Liver (tissue), 3 donors: Measurements from ENCODE around the gene LUZP4.

Experiments
- ATF3 ChIP-seq: IDR thresholded peaks from 2 replicates; pipeline ENCODE4 v1.6.1; 2016; ENCODE audit warnings: antibody characterized with exemption
- CTCF ChIP-seq: fragments of 150-350 bp; IDR thresholded peaks from 2 replicates; pipeline ENCODE4 v1.5.1; 2017; ENCODE audit warnings: improper control_type of control experiment, low read depth, low read length; ENCODE audit not compliant: missing input control
- EGR1 ChIP-seq, 2 donors: IDR thresholded peaks; 2 replicates each; pipeline ENCODE4 v1.6.1; 2016 to 2018; ENCODE audit warnings: antibody characterized with exemption in 2 of 2, low read depth in 2 of 2
- FOXA1 ChIP-seq: IDR thresholded peaks from 2 replicates; pipeline ENCODE4 v1.6.1; 2016; ENCODE audit warnings: antibody characterized with exemption
- GABPA ChIP-seq, 2 donors: IDR thresholded peaks in 1 of 2; conservative IDR thresholded peaks in 1 of 2; 2 replicates each; pipeline ENCODE4 v1.6.1; 2016; ENCODE audit warnings: antibody characterized with exemption in 2 of 2, mild to moderate bottlenecking in 1 of 2, moderate library complexity in 1 of 2
- JUND ChIP-seq, 2 donors: IDR thresholded peaks; 2 replicates each; pipeline ENCODE4 v1.6.1; 2016; ENCODE audit warnings: antibody characterized with exemption in 2 of 2
- MAX ChIP-seq: IDR thresholded peaks from 2 replicates; pipeline ENCODE4 v1.6.1; 2016; ENCODE audit warnings: antibody characterized with exemption
- RAD21 ChIP-seq, 2 donors: IDR thresholded peaks; 2 replicates each; pipeline ENCODE4 v1.6.1; 2016; ENCODE audit warnings: antibody characterized with exemption in 2 of 2, mild to moderate bottlenecking in 2 of 2
- SP1 ChIP-seq: IDR thresholded peaks from 2 replicates; pipeline ENCODE4 v1.6.1; 2018; ENCODE audit warnings: antibody characterized with exemption, mild to moderate bottlenecking
- TAF1 ChIP-seq: conservative IDR thresholded peaks from 2 replicates; pipeline ENCODE4 v1.6.1; 2016; ENCODE audit warnings: antibody characterized with exemption, mild to moderate bottlenecking
- YY1 ChIP-seq: IDR thresholded peaks from 2 replicates; pipeline ENCODE4 v1.6.1; 2016; ENCODE audit warnings: antibody characterized with exemption, mild to moderate bottlenecking
- TF ChIP-seq, protein P1 (sequence below): IDR thresholded peaks from 2 replicates; pipeline ENCODE4 v1.6.1; 2016; ENCODE audit warnings: antibody characterized with exemption
- donor health status: healthy.
- donor health status: healthy.

GRCh38 chrX:115260330-115260729, 29.2 kb upstream of the LUZP4 start:
- TF ChIP-seq CTCF: no peak
- no peak for TF ChIP-seq JUND (IDR thresholded peaks at IDR 0.05)
- TF ChIP-seq MAX: no peak
- TF ChIP-seq TAF1: no peak
- TF ChIP-seq YY1: no peak
- no peak for TF ChIP-seq GABPA (IDR thresholded peaks at IDR 0.05 in 1 of 2, conservative IDR thresholded peaks at IDR 0.05 in 1 of 2)
- no peak for TF ChIP-seq EGR1 (IDR thresholded peaks at IDR 0.05; ENCODE audit: low read depth in 2 of 2)
- TF ChIP-seq ATF3: no peak
- TF ChIP-seq FOXA1: no peak
- TF ChIP-seq, protein P1, sequence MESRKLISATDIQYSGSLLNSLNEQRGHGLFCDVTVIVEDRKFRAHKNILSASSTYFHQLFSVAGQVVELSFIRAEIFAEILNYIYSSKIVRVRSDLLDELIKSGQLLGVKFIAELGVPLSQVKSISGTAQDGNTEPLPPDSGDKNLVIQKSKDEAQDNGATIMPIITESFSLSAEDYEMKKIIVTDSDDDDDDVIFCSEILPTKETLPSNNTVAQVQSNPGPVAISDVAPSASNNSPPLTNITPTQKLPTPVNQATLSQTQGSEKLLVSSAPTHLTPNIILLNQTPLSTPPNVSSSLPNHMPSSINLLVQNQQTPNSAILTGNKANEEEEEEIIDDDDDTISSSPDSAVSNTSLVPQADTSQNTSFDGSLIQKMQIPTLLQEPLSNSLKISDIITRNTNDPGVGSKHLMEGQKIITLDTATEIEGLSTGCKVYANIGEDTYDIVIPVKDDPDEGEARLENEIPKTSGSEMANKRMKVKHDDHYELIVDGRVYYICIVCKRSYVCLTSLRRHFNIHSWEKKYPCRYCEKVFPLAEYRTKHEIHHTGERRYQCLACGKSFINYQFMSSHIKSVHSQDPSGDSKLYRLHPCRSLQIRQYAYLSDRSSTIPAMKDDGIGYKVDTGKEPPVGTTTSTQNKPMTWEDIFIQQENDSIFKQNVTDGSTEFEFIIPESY: no peak
- no peak for TF ChIP-seq RAD21 (IDR thresholded peaks at IDR 0.05)
- TF ChIP-seq SP1: no peak
